GM21526 (cell line): ENCODE results near the gene GRB14.
"Not testable (repeated sequence)": the region's sequence is repeated elsewhere in the genome, so short reads cannot be mapped to it uniquely, and the experiment has no call there.

ENCODE experiments used
- ATAC-seq: cut with Tn5 transposase; IDR thresholded peaks from one replicate; pipeline ENCODE4 v1.9.1; 2021; ENCODE audit warnings: moderate library complexity; ENCODE audit not compliant: unreplicated experiment, low FRiP score

GRB14 gene

GRCh38 chr2:164620873-164621763, at the start of gene GRB14:
TSS of gene GRB14 (minus strand) at chr2:164621482. CDS start at chr2:164621309, 173 bp downstream.
- ATAC-seq: no peak

DNA sequence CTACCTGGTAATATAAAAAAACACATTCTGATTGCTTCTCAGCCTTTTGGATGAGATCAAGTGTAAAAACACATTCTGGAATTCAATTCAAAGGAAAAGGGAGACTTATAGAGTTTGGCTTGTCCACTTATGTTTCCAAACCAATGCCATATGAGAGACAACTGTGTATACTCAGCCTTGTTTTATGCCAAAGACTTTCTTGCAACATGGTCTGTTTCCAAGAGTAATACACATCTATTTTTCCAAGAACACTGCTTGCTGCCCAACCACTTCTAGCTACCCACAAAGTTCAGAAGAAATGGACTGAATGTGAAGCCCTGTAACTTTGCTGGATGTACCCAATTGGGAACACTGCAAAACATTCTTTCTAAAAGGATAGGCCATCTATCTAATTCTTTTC, 48.0 kb upstream of the GRB14 start:
- ATAC-seq: no peak

- ATAC-seq: no peak
These were observed 46.3 kb upstream of the GRB14 start for GRCh38 chr2:164667566-164667965.

- ATAC-seq: no peak
These were observed 42.8 kb upstream of the GRB14 start for GRCh38 chr2:164664070-164664469.

DNA sequence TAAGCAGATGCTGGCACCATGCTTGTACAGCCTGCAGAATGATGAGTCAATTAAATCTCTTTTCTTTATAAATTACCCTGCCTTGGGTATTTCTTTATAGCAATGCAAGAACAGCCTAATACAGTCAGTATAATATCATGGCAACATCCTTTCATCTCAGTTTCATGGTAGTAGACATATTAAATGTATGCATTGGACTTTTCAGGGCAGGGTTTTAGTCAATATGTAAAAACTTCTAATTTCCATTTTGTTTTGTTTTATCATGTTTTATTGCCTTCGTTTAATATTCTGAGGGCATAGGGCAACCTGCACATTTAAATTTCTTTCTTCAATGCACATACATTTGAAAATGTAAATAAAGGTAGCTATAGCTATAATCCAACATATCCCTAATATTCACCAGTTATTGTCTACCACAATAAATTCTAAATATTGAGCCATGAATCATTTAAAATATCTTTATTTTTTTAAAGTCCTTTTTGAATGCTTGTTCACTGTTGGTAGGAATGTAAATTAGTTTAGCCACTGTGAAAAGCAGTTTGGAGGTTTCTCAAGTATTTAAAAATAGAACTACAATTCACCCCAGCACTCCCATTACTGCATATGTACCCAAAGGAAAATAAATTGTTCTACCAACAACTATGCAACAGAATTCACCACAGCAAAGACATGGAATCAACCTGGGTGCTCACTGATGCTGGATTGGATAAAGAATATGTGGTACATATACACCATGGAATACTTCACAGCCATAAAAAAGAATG, 41.8 kb upstream of the GRB14 start:
- ATAC-seq: no peak

GRCh38 chr2:164662066-164662465, 40.8 kb upstream of the GRB14 start:
- no peak for ATAC-seq

DNA sequence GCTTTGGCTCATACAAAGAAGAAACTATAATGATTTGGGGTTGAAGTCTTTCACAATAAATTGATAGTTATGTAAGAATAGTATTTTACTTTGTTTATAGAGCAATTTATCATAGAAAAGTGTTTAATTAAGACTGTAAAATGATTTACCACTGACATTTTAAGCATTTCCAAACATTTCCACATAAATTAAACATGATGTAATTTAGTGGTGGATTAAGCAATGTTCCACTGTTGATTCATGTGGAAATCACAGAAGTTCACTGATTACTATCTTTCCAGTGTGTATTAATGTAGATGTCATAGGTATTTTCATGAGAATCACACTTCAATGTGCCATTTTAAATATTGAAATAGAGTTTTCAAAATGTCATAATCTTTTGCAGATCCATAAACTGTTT, 40.1 kb upstream of the GRB14 start:
- ATAC-seq: no peak

DNA sequence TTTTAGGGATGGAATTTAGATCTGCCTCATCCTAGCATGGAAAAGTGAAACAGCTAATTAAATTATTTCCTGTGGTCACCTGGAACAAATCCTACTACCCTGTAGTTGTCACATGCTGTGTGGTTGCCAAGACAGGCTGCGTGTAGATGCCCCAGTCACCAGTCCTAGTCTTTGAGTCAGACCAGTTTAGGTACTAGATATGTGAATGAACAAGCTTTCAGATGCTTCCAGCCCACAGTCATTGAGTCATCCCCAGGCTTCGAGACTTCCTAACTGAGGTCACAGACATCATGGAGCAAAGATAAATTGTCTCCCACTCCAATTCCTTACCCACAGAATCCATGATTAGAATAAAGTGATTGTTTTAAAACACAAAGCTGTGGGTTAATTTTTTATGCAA, 35.8 kb upstream of the GRB14 start:
- ATAC-seq: no peak

- no peak for ATAC-seq
These were observed 34.5 kb upstream of the GRB14 start for GRCh38 chr2:164655750-164656149.

GRCh38 chr2:164655336-164655735, 34.1 kb upstream of the GRB14 start:
- no peak for ATAC-seq

- ATAC-seq: no peak
These were observed 30.1 kb upstream of the GRB14 start for GRCh38 chr2:164651361-164651760.

GRCh38 chr2:164644036-164644700, 22.9 kb upstream of the GRB14 start:
- no peak for ATAC-seq

DNA sequence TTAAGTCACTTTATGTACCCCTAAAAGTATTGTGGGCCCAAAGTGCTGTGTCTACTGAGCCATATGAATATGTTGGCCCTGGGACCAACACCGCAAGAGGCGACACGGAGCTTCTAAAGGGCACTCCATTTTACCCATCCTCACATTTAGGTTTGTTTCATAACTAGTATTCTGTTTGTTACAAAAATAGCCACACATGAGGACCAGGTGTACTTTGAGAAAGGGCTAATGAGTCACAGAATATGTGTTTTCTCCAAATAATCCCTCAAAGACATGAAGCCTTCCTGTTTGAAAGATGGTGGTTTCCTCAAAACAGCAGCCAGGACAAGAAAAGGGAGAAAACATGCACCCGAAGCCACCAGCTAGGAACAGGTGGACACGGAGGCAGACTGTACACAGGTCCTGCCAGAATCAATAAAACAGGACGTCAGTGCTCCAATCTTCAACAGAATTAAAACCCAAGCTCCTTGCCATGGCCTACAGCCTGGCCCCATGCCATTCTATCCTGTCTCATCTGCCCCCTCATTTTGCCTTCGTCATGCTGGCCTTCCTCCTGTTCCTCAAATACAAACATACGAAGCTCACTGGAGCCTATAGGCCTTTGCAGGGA, 21.8 kb upstream of the GRB14 start:
- no peak for ATAC-seq

GRCh38 chr2:164642268-164642667, 21.0 kb upstream of the GRB14 start:
- ATAC-seq: no peak

GRCh38 chr2:164628319-164628718, 7.0 kb upstream of the GRB14 start:
- not testable (repeated sequence) for ATAC-seq

DNA sequence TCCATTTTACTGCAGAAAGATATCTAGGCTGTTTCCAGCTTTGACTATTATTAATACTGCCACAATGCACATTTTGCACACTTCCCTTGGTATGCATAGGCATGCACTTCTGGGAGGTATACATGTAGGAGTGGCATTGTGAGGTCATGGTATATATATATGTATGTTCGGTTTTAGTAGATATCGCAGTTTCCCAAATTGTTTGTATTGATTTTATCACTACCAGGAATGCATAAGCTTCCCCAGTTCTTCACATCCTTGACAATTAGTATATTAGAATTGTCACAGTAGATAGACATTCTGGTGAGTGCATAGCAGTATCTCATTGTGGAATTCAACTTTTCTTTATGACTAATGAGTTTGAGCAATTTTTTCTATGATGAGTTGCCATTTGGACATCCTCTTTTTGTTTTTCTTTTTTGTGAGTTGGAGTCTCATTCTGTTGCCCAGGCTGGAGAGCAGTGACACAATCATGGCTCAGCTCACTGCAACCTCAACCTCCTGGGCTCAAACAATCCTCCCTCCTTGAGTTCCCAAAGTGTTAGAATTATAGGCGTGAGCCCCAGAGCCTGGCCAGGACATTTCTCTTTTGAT, 4.2 kb upstream of the GRB14 start:
- ATAC-seq: no peak

DNA sequence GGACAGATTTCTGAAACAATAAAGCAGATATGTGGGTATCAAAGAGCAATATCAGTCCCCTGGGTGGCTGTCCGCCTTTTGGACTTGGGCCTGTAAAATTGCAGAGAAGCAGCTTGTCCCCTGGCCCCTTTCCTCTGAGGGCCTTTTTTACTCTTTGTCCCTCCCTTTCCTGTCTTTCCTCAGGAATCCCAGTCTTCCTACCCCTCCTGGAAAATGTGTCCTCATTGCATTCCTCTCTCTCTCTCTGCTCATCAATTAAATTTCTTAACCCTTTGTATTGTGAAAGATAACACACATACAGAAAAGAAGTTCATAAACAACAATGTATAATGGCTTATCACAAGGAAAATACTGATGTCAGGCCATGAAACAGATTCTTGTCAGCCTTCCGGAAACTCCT, 3.0 kb upstream of the GRB14 start:
- ATAC-seq: no peak

- ATAC-seq: no peak
These were observed 1.2 kb upstream of the GRB14 start for GRCh38 chr2:164622338-164623106.

GRCh38 chr2:164621764-164622105, 453 bp upstream of the GRB14 start:
- ATAC-seq: no peak

GRCh38 chr2:164620457-164620856, 825 bp downstream of the GRB14 start:
- no peak for ATAC-seq
